Measurements from ENCODE around the gene LRRFIP1.

GRCh38 chr2:237585590-237586221 is 41.7 kb upstream of the LRRFIP1 start:
- TF ChIP-seq MAX (IDR thresholded peaks at IDR 0.05) (no peak), EP300 (IDR thresholded peaks at IDR 0.05; ENCODE audit: borderline replicate concordance) (no peak)
